CD4-positive, alpha-beta T cell treated with Interleukin-4 for 4 hours (primary cell): ENCODE results near the gene PITPNB.

ENCODE experiments used
- DNase-seq: peaks from one replicate; pipeline ENCODE4 v3.0.0-alpha.2; 2020

The PITPNB gene

DNA sequence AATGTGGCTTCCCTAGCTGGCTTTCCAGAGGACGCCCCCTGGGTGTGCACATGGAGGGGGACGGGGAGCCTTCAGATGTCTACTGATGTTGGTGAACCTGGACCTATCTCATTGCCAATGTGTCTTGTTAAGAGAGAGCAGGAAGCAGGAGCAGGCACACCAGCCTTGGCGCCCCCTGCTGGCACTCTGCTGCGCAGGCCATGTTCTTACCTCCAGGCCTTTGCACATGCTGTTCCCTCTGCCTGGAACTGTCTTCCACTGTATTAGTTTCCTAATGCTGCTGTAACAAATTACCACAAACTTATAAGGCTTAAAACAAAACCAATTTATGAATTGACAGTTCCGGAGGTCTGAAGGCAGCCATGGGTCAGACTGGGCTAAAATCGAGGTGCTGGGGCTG lies 93.9 kb downstream of the PITPNB start:
- DNase-seq = no peak

GRCh38 chr22:27823221-27823620 lies 95.8 kb downstream of the PITPNB start:
- DNase-seq = no peak

DNA sequence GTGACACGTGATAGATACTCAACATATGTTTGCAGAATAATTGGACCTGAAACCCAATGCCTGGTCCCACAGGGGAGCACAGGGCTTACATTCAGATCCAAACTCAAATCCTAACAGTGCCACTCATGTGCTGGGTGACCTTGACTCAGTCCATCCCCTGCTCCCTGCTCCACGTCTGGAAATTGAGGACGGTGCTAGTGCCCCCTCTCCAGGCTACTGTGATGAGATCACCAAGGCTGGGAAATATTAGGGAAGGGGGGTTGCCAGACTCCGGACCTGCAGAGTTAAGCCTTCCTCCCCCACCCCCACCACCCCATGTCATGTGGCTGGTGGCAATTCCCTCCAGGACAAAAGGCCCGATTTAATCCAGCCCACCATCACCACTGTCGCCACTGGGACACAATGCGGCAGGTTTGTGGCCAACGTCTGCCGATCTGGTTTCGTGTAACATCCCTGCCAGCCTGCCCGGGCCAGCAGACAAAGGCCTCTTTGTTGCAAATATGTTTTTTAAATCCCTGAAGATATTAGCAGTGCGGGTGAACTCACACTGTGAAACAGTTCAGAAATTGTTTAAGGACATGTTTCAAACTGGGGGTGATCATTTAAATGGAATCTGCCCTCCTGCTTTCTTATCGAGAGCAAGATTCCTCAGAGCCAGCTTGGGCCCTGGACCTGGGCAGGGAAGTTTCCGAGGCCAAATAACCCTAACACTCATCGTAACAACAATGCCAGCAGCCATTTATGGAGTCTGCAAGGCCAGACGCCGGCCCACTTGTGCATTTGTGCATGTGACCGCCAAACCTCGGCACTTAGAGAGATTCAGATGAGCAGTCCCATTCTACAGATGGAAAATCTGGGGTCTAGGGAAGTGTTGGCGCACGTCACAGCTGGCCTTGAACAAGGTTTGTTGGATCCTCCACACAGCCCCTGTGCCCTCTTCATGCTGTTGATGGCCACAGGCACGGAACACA lies 97.9 kb downstream of the PITPNB start:
- no peak for DNase-seq

- no peak for DNase-seq
Observed at GRCh38 chr22:27816552-27816951, 102.5 kb downstream of the PITPNB start.

- no peak for DNase-seq
Observed at GRCh38 chr22:27815826-27816530, 103.1 kb downstream of the PITPNB start.

DNA sequence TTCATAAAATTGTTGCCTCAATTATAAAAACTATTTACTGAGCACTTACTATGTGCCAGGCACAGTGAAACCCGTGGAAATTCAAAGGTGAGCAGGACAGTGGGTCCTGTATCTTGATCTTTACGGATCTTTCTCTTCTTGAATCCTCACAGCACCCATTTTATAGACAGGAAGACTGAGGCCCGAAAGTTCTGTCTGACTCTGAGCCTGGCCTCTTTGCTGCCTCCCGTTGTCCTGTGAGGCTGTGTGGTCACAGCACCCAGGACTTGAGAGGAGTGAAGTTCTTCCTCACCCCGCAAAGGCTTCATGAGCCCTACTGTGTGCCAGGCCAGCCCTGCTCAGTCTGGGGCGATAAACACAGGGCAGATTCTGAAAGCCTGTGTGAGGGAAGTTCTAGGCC lies 104.1 kb downstream of the PITPNB start:
- DNase-seq = no peak

- DNase-seq = no peak
Observed at GRCh38 chr22:27811778-27812177, 107.3 kb downstream of the PITPNB start.

DNA sequence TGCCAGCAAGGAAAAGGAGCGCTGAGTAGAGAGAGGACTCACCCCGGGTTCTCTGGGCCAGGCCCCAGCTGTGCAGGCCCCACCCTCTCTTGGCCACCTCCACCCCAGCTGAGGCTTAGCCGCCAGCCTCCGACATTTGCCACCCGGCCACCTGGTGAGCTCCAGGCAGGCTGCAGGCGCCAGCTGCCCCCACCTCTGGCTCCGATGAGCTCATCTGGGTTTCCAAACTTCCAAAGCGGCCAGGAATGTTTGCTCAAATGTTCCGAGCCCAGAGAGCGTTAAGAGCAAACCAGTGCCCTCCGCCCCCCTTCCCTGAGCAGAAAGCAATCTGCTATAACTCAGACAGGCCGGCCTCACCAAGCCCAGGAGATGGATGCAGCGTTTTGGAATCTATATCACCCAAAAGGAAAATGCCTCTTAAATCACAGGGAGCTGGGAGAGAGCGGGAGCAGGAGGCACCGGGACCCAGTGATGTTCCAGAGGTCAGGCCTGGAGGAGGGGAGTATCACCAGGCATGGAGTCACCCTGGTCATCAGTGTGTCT lies 108.4 kb downstream of the PITPNB start:
- DNase-seq = no peak

DNA sequence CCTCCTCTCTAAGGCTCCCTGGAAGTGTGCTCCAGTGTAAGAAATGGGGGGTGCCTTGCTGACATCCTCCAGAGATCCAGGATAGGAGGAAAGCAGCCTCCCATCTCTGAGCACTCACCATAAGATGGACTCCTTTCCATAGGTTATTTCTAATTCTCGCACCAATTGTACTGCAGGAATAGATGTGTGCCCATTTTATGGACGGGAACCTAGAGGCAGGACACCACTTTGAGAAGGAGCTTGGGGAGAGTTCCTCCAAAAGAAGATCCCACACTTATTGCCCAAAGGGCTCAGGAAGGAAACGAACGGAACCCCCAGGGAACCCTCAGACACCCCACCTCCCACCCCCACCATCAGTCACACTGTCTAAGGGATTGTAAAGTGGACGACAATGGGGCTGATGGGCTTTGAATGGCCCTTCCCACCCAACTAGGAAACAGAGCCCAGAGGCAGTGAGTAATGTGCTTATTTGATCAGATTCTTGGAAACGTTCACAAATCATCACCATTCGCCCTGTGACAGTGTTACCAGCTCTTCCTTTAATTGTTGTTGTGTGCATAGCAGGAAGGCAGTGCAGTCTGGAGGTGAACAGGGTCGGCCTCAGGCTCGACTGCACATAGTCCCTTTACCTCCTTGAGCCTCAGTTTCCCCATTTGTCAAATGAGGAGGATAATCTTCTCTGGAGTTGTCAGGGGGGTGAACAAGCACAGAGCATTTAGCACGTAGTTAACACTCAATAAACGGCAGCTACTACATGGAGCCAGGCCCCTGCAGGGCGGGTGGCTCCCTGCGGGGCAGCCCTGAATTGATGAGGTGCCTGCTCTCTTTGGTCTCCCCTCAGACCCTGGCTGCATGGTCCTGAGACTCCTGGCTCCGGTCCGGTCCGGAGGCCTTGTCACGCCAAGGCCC lies 109.1 kb downstream of the PITPNB start:
- no peak for DNase-seq

DNA sequence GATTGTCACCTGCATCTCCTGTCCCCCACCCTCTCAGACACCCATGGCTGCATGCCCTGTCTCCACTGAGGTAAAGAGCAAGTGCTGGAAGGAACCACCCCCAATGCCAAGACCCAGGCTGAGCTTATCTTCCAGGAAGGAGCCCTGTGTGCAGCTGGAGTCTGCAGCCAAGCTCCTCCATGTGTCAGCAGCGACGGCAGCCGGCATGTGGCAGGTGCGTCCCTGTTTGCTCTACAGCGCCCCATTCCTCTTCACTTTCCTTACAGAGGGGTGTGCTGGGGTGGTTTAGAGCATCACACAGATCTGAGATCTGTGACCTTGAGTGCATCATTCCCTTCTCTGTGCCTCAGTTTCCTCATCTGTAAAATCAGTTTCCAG lies 109.8 kb downstream of the PITPNB start:
- DNase-seq = no peak

- no peak for DNase-seq
Observed at GRCh38 chr22:27808451-27809225, 110.4 kb downstream of the PITPNB start.

DNA sequence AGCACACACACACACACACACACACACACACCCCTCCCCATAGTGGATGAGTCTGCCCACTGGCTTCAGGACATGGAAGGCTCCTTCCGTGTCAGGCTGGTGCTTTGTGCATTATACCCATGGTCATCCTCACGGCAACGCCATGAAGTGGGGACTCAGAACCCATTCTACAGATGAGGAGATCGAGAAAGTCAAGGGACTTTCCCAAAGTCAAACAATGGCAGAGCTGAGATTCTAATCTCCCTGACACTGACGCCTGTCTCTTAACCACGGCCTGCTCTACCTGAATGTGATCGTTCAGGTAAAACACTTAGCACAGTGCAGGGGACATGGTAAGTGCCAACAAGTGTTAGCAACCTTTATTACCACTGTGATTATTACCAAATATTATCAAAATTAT lies 113.2 kb downstream of the PITPNB start:
- DNase-seq = no peak

DNA sequence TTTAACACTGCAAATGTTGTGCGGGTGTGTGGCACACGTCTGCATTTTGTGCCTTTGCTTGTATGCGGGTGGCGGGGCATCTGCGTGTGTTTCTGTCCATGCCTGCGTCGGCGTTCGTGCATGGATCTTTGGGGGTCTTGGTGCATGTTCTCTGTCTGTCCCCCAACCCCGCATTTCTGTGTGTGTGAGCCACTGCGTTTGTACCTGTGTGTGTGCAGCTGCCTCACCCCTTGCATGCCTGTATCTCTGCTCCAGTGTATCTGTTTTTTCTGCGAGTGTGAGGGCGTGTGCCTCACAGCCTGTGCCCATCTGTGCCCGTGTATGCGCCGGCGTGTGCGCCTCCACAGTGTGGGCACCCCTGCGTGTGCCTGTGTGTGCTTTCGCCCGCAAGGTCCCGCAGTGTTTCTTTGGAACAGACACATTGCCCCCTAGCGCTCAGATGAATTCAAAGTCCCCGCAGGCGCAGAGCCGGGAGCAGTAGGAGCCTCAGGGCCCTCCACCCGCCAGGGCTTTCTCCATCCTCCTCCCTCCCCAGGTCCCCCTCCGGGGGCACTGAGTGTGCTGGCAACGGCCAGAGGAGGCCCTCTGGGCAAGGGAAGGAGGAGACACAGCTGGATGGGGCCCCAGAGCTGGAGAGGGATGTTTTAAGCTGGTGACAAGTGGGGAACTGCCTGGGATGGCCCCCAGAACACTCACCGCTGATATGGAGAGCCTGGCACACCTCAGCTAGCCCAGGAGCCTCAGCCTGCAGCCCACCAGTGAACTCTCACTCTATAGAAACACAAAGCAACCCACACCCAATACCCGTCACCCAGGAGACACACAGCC lies 114.4 kb downstream of the PITPNB start:
- peak; percentile 45 for DNase-seq

GRCh38 chr22:27803841-27804415 lies 115.1 kb downstream of the PITPNB start:
- no peak for DNase-seq

DNA sequence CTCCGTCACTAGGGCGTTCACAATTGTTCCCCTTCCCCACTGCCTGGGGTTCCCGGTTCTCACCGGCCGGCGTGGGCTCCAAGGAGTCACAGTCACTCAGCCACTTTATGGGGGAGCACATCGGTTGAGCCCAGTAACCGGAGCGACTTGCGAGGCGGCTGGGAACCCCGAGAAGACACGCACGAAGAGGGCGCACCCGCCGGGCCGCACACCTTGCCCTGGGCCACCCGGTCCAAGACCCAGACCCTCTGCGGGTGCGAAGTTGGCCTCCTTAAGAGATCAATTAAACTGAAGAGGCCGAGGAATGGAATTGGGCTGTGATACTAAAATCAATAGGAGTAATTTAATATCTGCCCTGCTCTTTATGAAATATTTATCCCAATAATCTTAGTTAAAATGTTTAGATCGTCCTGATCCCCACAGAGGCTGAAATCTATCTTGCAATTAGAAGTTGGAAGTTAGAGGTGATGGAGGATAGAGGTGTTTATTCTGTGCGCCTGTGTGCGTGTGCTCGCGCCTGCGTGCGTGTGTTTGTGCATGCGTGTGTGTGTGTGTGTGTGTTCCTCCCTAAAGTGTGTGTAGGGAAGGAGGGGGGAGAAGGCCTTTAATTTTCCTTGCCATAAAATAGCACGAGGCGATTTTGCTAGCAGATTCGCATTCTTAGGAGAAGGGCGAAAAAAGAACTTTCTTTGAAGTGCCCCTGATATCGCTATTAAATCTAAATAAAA lies 116.5 kb downstream of the PITPNB start:
- DNase-seq = peak; percentile 13
